NCI-H2227 (cell line): ENCODE data around the gene CPLANE1.
"Not testable (repeated sequence)": the region's sequence is repeated elsewhere in the genome, so short reads cannot be mapped to it uniquely, and the experiment has no call there.

Experiments
- DNase-seq: peaks from one replicate; lab custom pipeline; 2025; ENCODE audit not compliant: unreplicated experiment; lab: John Stamatoyannopoulos, UW

Gene CPLANE1

GRCh38 chr5:37248970-37249814, at the start of gene CPLANE1:
Gene CPLANE1, minus strand, starts transcription at chr5:37249376. Its CDS starts 1,678 bp downstream, at chr5:37247698.
- DNase-seq = peak; percentile 95

GRCh38 chr5:37296313-37296712, 47.1 kb upstream of the CPLANE1 start:
- not testable (repeated sequence) for DNase-seq

- DNase-seq = no peak
Observed at GRCh38 chr5:37283214-37283820, 34.1 kb upstream of the CPLANE1 start.

GRCh38 chr5:37275511-37275910, 26.3 kb upstream of the CPLANE1 start:
- DNase-seq = no peak

- no peak for DNase-seq
Observed at GRCh38 chr5:37272511-37272910, 23.3 kb upstream of the CPLANE1 start.

GRCh38 chr5:37268100-37268499, 18.9 kb upstream of the CPLANE1 start:
- not testable (repeated sequence) for DNase-seq

- no peak for DNase-seq
Observed at GRCh38 chr5:37255774-37256358, 6.7 kb upstream of the CPLANE1 start.

- no peak for DNase-seq
Observed at GRCh38 chr5:37254581-37254980, 5.4 kb upstream of the CPLANE1 start.

GRCh38 chr5:37251665-37252064, 2.5 kb upstream of the CPLANE1 start:
- DNase-seq = no peak

GRCh38 chr5:37249815-37250164, 614 bp upstream of the CPLANE1 start:
- no peak for DNase-seq

GRCh38 chr5:37248421-37248969, 681 bp downstream of the CPLANE1 start:
- DNase-seq = peak; percentile 54

GRCh38 chr5:37247496-37247895, 1.7 kb downstream of the CPLANE1 start:
- no peak for DNase-seq

- DNase-seq = no peak
Observed at GRCh38 chr5:37247036-37247435, 2.1 kb downstream of the CPLANE1 start.

GRCh38 chr5:37234288-37234687, 14.9 kb downstream of the CPLANE1 start:
- no peak for DNase-seq

GRCh38 chr5:37226377-37226776, 22.8 kb downstream of the CPLANE1 start:
- no peak for DNase-seq

GRCh38 chr5:37222181-37222580, 27.0 kb downstream of the CPLANE1 start:
- no peak for DNase-seq

- DNase-seq = not testable (repeated sequence)
Observed at GRCh38 chr5:37220426-37220825, 28.8 kb downstream of the CPLANE1 start.

- DNase-seq = not testable (repeated sequence)
Observed at GRCh38 chr5:37219384-37219783, 29.8 kb downstream of the CPLANE1 start.

GRCh38 chr5:37217976-37218375, 31.2 kb downstream of the CPLANE1 start:
- DNase-seq = no peak

- DNase-seq = no peak
Observed at GRCh38 chr5:37214550-37214949, 34.6 kb downstream of the CPLANE1 start.

GRCh38 chr5:37212096-37212495, 37.1 kb downstream of the CPLANE1 start:
- DNase-seq = no peak

GRCh38 chr5:37211661-37212060, 37.5 kb downstream of the CPLANE1 start:
- no peak for DNase-seq
